Epithelial cell of prostate (primary cell): ENCODE results near the gene SLIT3.

ENCODE experiments used
- DNase-seq: peaks from one replicate; pipeline ENCODE4 v3.0.0-alpha.2; 2011; ENCODE audit warnings: low read depth, low spot score
- H3K27ac ChIP-seq: fragments of 450-650 bp; 2 replicates; pipeline ENCODE4 v1.5.1; 2017; ENCODE audit warnings: mild to moderate bottlenecking

Gene SLIT3

DNA sequence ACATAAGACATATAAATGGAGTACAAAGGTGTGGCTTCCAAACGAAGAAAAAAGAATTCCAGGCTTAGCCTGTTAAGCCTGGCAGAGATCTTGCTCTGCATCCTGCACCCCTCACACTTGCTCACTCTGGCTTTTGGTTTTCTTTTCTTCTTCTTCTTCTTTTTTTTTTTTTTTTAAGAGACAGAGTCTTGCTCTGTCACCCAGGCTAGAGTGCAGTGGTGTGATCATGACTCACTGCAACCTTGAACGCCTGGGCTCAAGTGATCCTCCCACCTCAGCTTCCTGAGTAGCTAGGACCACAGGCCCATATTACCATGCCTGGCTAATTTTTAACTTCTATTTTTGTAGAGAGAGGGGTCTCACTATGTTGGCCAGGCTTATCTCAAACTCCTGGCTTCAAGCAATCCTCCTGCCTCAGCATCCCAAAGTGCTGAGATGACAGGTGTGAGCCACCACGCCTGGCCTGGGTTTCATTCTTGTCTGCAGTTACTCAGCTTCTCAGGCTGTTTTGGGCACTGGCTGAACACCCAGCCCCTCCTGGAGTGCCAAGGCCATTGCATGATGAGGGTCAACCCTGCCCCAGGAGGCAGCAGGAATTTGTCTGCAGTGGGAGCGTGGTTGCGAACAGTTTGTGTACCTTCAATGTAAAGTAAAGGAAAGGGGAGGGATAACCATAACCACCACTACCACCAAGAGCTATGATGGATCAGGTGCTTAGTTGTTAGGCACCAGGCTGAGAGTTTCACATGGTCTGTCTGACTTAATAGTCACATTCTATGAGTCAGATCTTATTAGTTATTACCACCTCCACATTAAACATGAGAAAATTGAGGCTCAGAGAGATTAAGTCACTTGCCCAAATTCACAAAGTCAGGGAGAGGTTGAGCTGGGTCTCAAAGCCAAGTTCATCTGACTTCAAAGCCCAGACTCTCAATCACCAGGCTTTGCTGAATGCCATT lies 502.6 kb downstream of the SLIT3 start:
- no peak overlapping the region for H3K27ac ChIP-seq
- no peak for DNase-seq

DNA sequence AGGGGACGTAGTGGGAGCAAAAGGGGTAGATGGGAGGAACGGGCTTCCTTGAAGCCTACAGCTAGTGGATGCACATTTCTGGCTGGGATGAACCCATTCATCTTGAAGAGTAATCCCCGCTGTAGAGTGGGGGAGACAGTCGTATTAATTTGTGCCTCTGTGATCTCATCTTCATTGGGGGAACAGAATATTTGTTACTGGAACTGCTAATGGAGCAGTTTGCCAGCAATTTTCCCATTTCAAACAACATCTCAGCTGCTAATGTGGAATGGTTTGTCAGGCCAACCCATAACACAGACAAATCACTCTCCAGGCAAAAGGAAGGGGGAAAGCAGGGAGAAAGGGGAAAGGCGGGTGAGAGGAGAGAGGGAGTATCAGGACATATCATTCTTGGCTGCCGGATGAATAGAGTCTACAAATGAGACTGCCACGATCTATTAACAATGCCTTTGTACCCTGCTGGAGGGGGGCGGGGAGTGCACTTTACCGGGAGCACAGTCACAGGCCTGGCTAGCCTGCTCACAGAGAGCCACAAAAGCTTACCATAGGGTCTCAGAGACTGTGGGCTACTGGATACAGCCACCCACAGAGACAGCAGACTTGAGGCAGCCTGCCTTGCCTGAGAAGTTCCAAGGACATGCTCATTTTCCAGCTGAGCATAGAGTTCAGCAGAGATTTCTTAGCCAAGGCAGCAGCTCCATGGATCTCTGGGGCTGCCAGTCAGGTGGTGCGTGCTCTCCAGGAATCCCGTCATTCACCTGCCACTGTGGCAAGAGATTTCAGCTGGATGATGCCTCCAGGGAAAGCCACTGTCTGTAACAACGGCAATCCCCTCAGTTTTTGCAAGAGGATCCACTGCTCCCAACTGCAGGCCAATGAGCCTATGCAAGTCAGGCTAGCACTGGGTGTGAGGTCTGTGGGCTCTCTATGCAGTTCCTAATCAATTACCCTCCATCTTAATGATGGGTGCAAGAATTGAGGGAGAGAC lies 504.1 kb downstream of the SLIT3 start:
- H3K27ac ChIP-seq, result no peak overlapping the region

GRCh38 chr5:168796000-168796399 lies 504.9 kb downstream of the SLIT3 start:
- H3K27ac ChIP-seq, result no peak overlapping the region

More for the DNA sequence above, 504.1 kb downstream of the SLIT3 start:
- DNase-seq, result no peak

DNA sequence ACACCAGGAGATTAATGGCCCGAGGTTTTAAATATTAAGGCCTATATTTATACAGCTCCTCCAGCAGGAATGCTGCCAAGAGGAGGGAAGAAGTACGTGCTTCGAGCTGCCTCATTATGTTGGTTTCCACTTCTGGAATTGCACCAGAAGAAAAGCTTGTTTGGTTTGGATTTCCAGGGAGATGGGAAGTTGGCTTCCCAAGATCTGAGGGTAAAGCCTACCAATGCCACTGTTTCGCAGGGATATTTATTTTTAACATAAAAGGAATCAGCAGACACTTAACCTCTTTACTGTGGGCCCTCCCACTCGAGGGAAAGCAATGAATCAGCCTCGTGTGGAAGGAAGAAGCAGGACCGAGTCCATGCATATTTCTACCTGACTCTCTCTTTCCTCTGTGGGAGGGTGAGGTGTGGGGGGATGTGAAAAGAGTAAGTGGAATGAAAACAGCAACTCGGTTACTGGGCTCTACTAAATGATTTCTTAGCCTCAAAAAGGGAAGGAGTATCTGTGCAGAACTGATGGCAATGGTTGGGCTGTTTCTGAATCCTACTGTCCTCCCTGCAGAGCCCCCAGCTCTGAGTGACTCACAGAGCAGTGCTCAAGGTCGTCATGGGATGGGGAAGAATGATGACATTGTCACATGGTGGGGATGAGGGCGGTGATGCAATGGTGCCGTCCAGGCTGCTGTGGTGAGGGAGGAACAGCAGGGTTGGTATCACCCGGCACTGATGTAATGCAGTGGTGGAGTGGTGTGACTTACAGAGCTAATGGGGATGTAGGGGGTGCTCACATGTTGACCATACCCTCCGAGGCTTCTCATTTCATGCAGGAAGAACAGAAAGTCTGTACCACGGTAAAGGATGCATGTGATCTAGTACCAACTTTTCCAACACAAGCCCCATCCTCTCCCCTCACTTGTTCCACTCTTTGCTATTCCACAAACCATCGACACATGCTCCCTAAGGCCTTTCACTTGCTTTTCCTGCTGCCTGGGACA lies 506.8 kb downstream of the SLIT3 start:
- H3K27ac ChIP-seq, result no peak overlapping the region
- DNase-seq, result no peak

More at GRCh38 chr5:168796000-168796399, 504.9 kb downstream of the SLIT3 start:
- DNase-seq, result no peak

GRCh38 chr5:168792678-168793077 lies 508.3 kb downstream of the SLIT3 start:
- no peak overlapping the region for H3K27ac ChIP-seq
- DNase-seq, result no peak

- no peak for DNase-seq
- H3K27ac ChIP-seq, result no peak overlapping the region
These were observed 510.2 kb downstream of the SLIT3 start for GRCh38 chr5:168790671-168791250.

- no peak for DNase-seq
- H3K27ac ChIP-seq, result no peak overlapping the region
These were observed 510.8 kb downstream of the SLIT3 start for GRCh38 chr5:168790002-168790635.

- DNase-seq, result no peak
- no peak overlapping the region for H3K27ac ChIP-seq
These were observed 512.2 kb downstream of the SLIT3 start for GRCh38 chr5:168788786-168789185.

DNA sequence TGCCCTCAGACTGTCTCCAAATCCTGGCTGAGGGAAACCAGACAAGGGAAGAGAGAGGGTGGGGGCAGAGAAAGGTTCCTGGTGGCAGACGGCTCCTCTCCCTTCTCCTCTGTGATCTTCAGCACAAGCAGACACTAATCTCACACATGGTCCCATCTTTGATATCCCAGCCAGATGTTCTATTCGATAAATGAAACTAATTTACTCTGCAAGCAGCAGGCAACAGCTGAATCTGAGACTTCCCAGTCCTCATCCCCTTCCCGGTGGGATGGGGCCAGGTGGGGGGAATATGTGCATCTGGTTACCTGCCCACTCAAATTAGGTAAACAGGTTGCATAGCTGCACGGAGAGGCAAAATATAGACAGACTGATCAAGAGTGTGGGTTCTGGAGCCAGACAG lies 512.8 kb downstream of the SLIT3 start:
- no peak overlapping the region for H3K27ac ChIP-seq
- DNase-seq, result no peak

- no peak overlapping the region for H3K27ac ChIP-seq
- DNase-seq, result no peak
These were observed 514.8 kb downstream of the SLIT3 start for GRCh38 chr5:168786147-168786546.

GRCh38 chr5:168784454-168784853 lies 516.5 kb downstream of the SLIT3 start:
- DNase-seq, result no peak
- no peak overlapping the region for H3K27ac ChIP-seq

- no peak for DNase-seq
- H3K27ac ChIP-seq, result no peak overlapping the region
These were observed 518.9 kb downstream of the SLIT3 start for GRCh38 chr5:168781941-168782571.

- H3K27ac ChIP-seq, result no peak overlapping the region
- no peak for DNase-seq
These were observed 520.1 kb downstream of the SLIT3 start for GRCh38 chr5:168780888-168781287.

- no peak for DNase-seq
- no peak overlapping the region for H3K27ac ChIP-seq
These were observed 521.6 kb downstream of the SLIT3 start for GRCh38 chr5:168779333-168779732.

DNA sequence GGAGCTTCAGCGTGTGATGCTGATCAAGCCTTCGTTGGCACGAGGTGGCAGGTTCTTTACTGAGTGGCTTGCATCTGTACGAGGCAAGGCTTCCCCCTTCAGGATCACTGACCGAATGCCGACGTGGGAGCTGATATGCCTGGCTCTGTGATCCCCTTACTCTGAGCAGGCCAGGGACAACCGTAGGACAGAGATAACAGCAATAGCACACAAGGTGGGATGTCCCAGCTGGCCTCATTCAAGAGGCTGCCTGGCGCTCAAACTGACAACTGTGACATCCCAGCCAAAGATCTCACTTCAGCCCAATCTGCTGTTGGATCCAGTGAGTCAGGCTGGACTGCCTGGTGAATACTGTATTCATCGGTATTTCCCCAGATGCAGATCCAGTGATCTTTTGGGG lies 522.4 kb downstream of the SLIT3 start:
- no peak for DNase-seq
- no peak overlapping the region for H3K27ac ChIP-seq

GRCh38 chr5:168777651-168778050 lies 523.3 kb downstream of the SLIT3 start:
- no peak overlapping the region for H3K27ac ChIP-seq
- no peak for DNase-seq

DNA sequence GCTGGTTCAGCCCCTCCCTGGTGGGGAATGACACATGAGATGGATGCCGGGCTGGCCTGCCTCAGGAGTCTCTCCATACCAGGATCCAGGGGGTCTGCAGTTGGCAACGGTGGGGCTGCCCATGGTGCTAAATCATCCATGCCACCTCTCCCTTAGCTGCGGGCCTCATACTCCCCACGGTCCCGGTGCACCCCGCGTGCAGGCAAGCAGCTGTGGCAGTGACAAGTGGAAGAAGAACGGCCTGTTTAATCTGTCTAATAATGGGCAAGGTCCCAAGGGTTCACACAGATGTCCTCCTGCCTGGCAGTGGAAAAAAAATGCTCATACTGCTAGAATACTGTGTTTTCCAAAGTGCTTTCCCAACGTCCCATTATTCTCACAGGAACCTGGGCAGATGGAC lies 524.9 kb downstream of the SLIT3 start:
- H3K27ac ChIP-seq, result no peak overlapping the region
- no peak for DNase-seq

GRCh38 chr5:168773226-168773625 lies 527.7 kb downstream of the SLIT3 start:
- no peak overlapping the region for H3K27ac ChIP-seq
- no peak for DNase-seq
